ENCODE measurements around the gene TCF7L2.

TCF7L2 gene

DNA sequence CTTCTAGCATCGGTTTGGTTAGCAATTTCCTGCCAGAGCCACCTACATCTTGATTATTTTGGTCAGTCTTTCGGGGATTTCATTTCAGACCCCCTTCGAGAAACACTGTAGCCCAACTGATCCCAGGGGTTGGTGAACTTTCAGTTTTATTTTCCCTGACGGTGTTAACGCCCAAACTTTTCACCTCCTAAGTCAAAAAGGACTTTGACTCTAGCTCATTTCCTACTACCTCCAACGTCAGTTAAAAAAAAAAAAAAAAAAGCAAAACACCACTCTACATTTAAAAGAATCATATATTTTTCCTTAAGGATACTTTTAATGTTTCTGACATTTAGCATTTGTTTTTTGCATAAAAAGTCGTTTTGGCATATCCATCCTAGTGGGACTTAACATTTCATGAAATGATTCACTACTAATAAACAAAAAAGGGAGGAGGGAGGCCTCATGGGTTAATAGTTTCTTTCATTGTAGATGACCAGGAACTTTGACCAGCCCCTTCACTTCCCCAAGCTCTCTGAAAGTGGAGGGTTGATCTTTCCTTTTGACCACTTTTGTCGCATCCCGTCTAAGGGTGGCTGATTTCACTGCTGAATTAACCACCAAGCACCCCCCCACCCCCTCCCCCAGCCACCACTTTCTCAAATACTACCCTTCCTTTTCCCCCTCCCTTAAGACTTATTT is 764 bp upstream of the TCF7L2 start:
- FAIRE-seq = peak; percentile 84

DNA sequence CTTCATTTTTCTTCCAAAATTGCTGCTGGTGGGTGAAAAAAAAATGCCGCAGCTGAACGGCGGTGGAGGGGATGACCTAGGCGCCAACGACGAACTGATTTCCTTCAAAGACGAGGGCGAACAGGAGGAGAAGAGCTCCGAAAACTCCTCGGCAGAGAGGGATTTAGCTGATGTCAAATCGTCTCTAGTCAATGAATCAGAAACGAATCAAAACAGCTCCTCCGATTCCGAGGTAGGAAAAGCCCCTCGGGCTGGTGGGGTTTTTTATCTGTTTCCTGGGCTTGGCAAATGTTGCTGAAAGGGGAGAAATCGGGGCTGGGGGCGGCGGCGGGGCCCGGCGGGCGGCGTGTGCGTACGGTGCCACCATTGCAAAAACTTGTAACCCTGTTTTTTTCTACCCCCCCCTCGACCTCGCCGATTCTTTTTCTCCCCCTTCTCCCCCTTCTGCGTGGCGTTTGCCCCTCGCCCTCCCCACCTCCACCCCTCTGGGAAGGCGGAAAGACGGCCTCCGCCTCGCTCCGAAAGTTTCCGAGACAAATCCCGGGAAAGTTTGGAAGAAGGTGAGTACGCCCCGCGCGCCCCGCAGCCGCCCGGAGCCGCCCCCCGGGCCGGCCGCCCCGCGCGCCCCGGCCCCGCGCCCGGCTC is 789 bp downstream of the TCF7L2 start:
- no peak for FAIRE-seq

DNA sequence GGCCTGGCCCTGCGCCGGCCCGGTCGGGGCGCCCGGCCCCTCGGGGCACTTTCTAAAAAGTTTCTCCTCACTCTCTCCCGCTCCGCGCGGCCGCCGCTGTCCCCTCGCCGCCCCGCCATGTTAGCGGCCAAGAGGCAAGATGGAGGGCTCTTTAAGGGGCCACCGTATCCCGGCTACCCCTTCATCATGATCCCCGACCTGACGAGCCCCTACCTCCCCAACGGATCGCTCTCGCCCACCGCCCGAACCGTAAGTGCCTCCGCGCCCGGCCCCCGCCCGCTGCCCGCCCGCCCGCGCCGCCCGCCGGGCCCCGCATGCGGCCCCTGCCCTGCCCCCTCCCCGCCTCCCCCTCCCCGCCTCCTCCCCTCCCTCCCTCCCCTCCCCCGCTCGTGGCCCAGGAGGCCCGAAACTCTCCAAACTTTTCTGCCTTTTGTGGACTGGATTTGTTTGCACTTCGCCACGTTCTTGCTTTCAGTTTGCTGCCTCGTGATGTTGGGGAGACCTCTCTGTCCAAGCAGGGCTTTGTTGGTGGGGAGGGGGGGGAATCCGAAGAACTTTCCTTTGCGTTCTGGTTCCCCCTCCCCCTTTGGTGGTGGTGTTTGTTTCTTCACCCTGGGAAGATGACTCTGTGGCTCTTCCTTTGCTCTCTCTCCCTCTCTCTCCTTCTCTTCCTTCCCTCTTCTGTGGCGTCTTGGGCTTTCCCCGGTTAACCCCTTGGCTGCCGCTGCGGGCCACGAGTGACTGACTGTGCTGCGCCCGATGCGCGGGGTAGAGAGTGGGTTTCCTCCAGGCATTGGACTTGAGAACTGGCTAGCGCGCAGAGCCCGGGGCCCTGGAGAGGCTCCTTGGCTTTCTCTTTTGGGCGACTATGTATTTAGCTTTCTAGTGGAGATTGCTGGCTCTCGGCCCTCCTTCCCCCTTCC is 1.6 kb downstream of the TCF7L2 start:
- FAIRE-seq = no peak

GRCh38 chr10:112952282-112953173 is 2.5 kb downstream of the TCF7L2 start:
- peak; percentile 24 for FAIRE-seq

GRCh38 chr10:112953174-112954159 is 3.4 kb downstream of the TCF7L2 start:
- no peak for FAIRE-seq

GRCh38 chr10:112954974-112955581 is 5.0 kb downstream of the TCF7L2 start:
- FAIRE-seq = no peak

- FAIRE-seq = no peak
Observed at GRCh38 chr10:112955582-112956421, 5.8 kb downstream of the TCF7L2 start.

- FAIRE-seq = no peak
Observed at GRCh38 chr10:112956631-112957350, 6.7 kb downstream of the TCF7L2 start.

DNA sequence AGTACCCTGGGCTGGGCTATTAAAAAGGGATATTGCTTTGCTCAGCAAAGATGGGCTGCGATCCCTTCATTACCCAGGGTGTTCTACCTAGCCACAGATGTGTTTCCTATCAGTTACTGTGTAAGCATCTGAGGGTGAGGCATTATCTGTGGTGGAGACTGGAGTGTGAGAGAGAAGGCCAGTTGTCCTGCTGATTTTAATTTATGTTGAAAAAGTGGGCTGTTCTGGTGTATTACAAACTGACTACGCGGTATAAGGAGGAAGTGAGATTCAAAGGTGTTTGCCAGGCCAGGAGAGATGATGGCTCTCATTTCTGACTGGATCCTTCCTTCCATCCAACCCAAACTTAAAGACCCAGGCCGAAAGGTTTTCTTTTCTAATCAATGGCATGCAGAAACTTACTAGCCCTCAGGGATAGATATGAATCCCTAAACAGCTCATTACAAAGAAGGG is 7.6 kb downstream of the TCF7L2 start:
- no peak for FAIRE-seq

DNA sequence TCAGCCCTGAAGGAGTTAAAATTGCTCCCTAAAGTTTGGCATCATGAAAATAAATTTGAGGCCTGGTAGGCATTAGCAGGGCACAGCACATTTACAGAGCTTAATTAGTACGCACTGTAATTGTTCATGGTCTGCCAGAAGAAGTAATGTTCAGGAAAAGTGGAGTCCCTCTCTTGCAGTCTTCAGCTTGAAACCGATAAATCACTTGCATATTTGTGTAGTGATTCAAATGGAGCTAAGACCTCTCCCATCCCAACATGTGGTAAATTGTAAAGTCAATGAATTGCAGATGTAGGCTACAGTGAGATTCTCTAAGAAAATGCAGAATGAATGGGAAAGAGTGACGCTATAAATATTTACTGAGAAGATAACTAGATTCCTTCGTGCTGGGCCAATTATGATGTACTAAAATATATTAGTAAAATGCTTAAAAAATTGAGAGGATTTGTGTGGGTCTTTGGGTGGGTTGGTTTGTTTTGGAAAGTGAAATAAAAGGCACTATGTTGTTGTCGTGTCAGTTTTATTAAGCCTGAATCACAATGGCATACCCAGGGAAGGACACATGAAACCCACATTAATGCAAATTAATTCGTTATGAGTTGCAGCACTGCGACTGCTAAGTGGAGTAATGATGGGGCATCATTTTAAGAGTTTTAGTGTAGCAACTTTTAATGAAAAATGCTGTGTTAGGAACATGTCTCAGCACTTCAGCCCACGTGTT is 8.4 kb downstream of the TCF7L2 start:
- FAIRE-seq = no peak

- FAIRE-seq = no peak
Observed at GRCh38 chr10:112959207-112959838, 9.3 kb downstream of the TCF7L2 start.

- FAIRE-seq = no peak
Observed at GRCh38 chr10:112960151-112960681, 10.2 kb downstream of the TCF7L2 start.

DNA sequence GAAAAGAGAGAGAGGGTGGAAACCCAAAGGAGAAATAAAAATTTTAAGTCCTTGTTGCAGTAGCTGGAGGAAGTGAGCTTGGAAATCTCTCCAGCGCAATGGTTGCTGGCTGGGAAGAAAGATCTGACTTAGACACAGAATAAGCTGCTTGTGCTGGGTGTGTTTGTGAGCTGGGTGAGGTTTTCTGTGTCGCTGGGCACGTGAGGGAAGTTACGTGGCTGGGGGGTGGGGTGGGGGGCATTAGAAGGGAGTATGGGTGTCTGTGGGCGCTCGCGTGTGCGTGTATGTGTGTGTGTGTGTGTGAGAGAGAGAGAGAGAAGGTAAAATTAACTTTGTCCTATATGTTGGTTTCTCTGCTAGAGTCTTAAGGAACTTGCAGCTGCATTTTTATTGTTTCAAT is 11.6 kb downstream of the TCF7L2 start:
- no peak for FAIRE-seq

- FAIRE-seq = no peak
Observed at GRCh38 chr10:112962343-112962742, 12.3 kb downstream of the TCF7L2 start.

DNA sequence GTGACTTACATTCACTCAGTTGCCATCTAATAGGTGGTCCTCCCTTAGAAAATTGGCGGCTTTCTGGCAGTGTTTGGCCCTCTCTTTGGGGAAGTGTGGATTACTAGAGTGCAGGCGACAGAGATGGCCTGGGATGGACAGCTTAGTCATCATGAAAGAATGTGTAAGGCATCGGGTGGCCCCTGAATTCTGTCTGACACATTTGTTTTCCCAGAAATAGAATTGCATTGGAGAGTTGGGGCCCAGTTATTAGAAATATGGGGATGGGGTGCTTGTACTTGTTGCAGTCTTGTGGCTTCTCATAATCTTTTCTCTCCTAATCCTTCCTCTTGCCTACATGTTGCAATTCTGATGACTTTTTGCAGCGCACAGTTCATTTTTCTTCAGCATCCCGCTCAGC is 13.8 kb downstream of the TCF7L2 start:
- no peak for FAIRE-seq

- no peak for FAIRE-seq
Observed at GRCh38 chr10:112964482-112964881, 14.4 kb downstream of the TCF7L2 start.

DNA sequence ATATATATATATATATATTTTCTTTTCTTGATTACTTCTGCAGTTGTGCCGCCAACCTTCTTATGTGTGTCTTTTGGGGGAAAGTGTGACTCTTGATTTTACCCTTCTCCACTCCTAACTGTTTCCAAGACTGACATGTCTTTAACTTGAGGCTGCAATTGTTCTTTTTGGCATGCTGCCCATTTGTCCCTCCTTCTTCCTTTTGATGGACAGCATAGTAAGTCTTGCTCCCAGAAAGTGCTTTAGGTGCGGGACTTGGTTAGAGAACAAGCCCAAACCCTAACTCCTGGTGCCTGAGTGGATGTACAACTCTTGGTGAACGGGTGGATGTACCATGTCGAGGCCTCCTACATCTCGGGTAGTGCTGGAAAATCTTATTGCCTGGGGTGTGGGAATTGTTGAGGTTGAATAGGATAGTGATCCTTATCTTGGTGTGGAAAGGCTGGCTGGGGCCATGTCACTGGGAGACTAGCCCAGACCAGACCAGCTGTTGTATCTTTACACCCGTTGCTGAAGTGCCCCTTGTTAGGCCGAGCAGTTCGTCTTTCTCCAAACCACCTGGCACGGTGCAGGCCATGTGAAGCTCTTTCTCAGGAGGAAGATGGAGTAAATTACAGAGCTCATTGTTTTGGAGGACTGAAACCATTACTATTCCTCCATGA is 16.3 kb downstream of the TCF7L2 start:
- no peak for FAIRE-seq

Data from islet of Langerhans (tissue), 1 donor.